HEK293 (cell line): Measurements from ENCODE around the gene G3BP1.

Experiments
- CTCF ChIA-PET: fragments of 350-600 bp; formaldehyde crosslinking; extraction: SDS; loops from one replicate; lab custom pipeline; 2021; ENCODE audit warnings: antibody characterized with exemption; lab: Yijun Ruan, JAX
- POLR2A ChIA-PET: fragments of 300-600 bp; formaldehyde crosslinking; extraction: SDS; loops from one replicate; lab custom pipeline; 2020; ENCODE audit warnings: antibody characterized with exemption, inconsistent platforms; lab: Yijun Ruan, JAX
- H3K27ac ChIP-seq: fragments of 200-500 bp; sonication (Bioruptor generic); 2 replicates; pipeline ENCODE4 v1.5.1; 2014; ENCODE audit warnings: low read depth, low read length, control low read depth, inconsistent platforms; ENCODE audit errors: extremely low read depth
- H3K36me3 ChIP-seq, 2 experiments: fragments of 200-500 bp in 1 of 2; sonication (Bioruptor generic) in 1 of 2; 1 replicate in 1 of 2; 2 replicates in 1 of 2; pipeline ENCODE4 v1.5.1; 2014 to 2017; ENCODE audit warnings: inconsistent platforms in 2 of 2, low read length in 2 of 2; ENCODE audit not compliant: control insufficient read depth in 2 of 2, insufficient read depth in 1 of 2
- H3K4me1 ChIP-seq: fragments of 200-500 bp; sonication (Bioruptor generic); 2 replicates; pipeline ENCODE4 v1.5.1; 2014; ENCODE audit warnings: mild to moderate bottlenecking, low read length, inconsistent platforms; ENCODE audit not compliant: control insufficient read depth, insufficient read depth
- H3K4me3 ChIP-seq: 2 replicates; pipeline ENCODE4 v1.5.1; 2011; ENCODE audit warnings: low read depth, mild to moderate bottlenecking, control low read depth, low read length, moderate library complexity
- H3K9me3 ChIP-seq: fragments of 200-500 bp; sonication (Bioruptor generic); 2 replicates; pipeline ENCODE4 v1.5.1; 2014; ENCODE audit warnings: low read depth, low read length, inconsistent platforms; ENCODE audit not compliant: control insufficient read depth, insufficient read depth
- EGR2 ChIP-seq: fragments of 450-650 bp; formaldehyde crosslinking; IDR thresholded peaks from 2 replicates; pipeline ENCODE4 v1.5.1; 2016; ENCODE audit warnings: low read depth, missing biosample characterization, missing genetic modification characterization
- FEZF1 ChIP-seq: fragments of 450-650 bp; formaldehyde crosslinking; IDR thresholded peaks from 2 replicates; pipeline ENCODE4 v1.5.1; 2016; ENCODE audit warnings: missing biosample characterization, missing genetic modification characterization
- HOXC10 ChIP-seq: sonication (generic); formaldehyde crosslinking; IDR thresholded peaks from 2 replicates; pipeline ENCODE4 v1.8.1; 2023; ENCODE audit warnings: mild to moderate bottlenecking, missing genetic modification reagents
- KLF16 ChIP-seq: fragments of 450-650 bp; formaldehyde crosslinking; IDR thresholded peaks from 2 replicates; pipeline ENCODE4 v1.5.1; 2017; ENCODE audit warnings: missing biosample characterization, missing genetic modification characterization
- PRDM1 ChIP-seq: fragments of 450-650 bp; formaldehyde crosslinking; IDR thresholded peaks from 2 replicates; pipeline ENCODE4; 2016; ENCODE audit warnings: missing biosample characterization, missing genetic modification characterization
- ZEB2 ChIP-seq: fragments of 450-650 bp; formaldehyde crosslinking; IDR thresholded peaks from 2 replicates; pipeline ENCODE4 v1.5.1; 2016; ENCODE audit warnings: missing biosample characterization, missing genetic modification characterization
- ZNF146 ChIP-seq: fragments of 450-650 bp; formaldehyde crosslinking; IDR thresholded peaks from 2 replicates; pipeline ENCODE4 v1.5.1; 2016; ENCODE audit warnings: missing biosample characterization, missing genetic modification characterization
- ZNF157 ChIP-seq: fragments of 450-650 bp; formaldehyde crosslinking; IDR thresholded peaks from 2 replicates; pipeline ENCODE4 v1.5.1; 2016; ENCODE audit warnings: missing biosample characterization, missing genetic modification characterization
- ZNF19 ChIP-seq: fragments of 450-650 bp; formaldehyde crosslinking; IDR thresholded peaks from 2 replicates; pipeline ENCODE4; 2016; ENCODE audit warnings: missing biosample characterization, missing genetic modification characterization, low read depth
- ZNF239 ChIP-seq: fragments of 450-650 bp; formaldehyde crosslinking; IDR thresholded peaks from 2 replicates; pipeline ENCODE4 v1.5.1; 2016; ENCODE audit warnings: missing biosample characterization, missing genetic modification characterization
- ZNF324 ChIP-seq: fragments of 450-650 bp; formaldehyde crosslinking; IDR thresholded peaks from 2 replicates; pipeline ENCODE4 v1.5.1; 2016; ENCODE audit warnings: missing biosample characterization, missing genetic modification characterization
- ZNF335 ChIP-seq: fragments of 450-650 bp; formaldehyde crosslinking; conservative IDR thresholded peaks from 2 replicates; pipeline ENCODE4 v1.5.1; 2016; ENCODE audit warnings: missing biosample characterization, missing genetic modification characterization
- ZNF366 ChIP-seq: fragments of 450-650 bp; formaldehyde crosslinking; conservative IDR thresholded peaks from 2 replicates; pipeline ENCODE4 v1.5.1; 2016; ENCODE audit warnings: missing biosample characterization, missing genetic modification characterization
- ZNF514 ChIP-seq: fragments of 450-650 bp; formaldehyde crosslinking; IDR thresholded peaks from 2 replicates; pipeline ENCODE4 v1.5.1; 2016; ENCODE audit warnings: missing biosample characterization, missing genetic modification characterization
- ZNF529 ChIP-seq: fragments of 450-650 bp; formaldehyde crosslinking; IDR thresholded peaks from 2 replicates; pipeline ENCODE4 v1.5.1; 2017; ENCODE audit warnings: missing genetic modification characterization, missing biosample characterization; ENCODE audit not compliant: insufficient replicate concordance
- ZNF585B ChIP-seq: fragments of 450-650 bp; formaldehyde crosslinking; IDR thresholded peaks from 2 replicates; pipeline ENCODE4 v1.5.1; 2016; ENCODE audit warnings: missing biosample characterization, missing genetic modification characterization
- ZNF621 ChIP-seq: fragments of 450-650 bp; formaldehyde crosslinking; IDR thresholded peaks from 2 replicates; pipeline ENCODE4 v1.5.1; 2017; ENCODE audit warnings: missing biosample characterization, missing genetic modification characterization
- ZNF791 ChIP-seq: fragments of 450-650 bp; formaldehyde crosslinking; IDR thresholded peaks from 2 replicates; pipeline ENCODE4 v1.5.1; 2016; ENCODE audit warnings: missing biosample characterization, missing genetic modification characterization
- TF ChIP-seq, protein P1 (sequence below): fragments of 450-650 bp; formaldehyde crosslinking; IDR thresholded peaks from 2 replicates; pipeline ENCODE4 v1.5.1; 2017; ENCODE audit warnings: missing biosample characterization, missing genetic modification characterization
- TF ChIP-seq, protein P2 (sequence below): fragments of 450-650 bp; formaldehyde crosslinking; IDR thresholded peaks from 2 replicates; pipeline ENCODE4 v1.5.1; 2017; ENCODE audit warnings: missing biosample characterization, mild to moderate bottlenecking, missing genetic modification characterization, moderate library complexity
- TF ChIP-seq, protein P3 (sequence below): fragments of 450-650 bp; formaldehyde crosslinking; IDR thresholded peaks from 2 replicates; pipeline ENCODE4 v1.5.1; 2017; ENCODE audit warnings: missing biosample characterization, missing genetic modification characterization
- TF ChIP-seq, protein P4 (sequence below): fragments of 450-650 bp; formaldehyde crosslinking; IDR thresholded peaks from 2 replicates; pipeline ENCODE4 v1.5.1; 2016; ENCODE audit warnings: missing biosample characterization, missing genetic modification characterization
- TF ChIP-seq, protein P5 (sequence below): IDR thresholded peaks from 2 replicates; pipeline ENCODE4 v1.6.1; 2011; ENCODE audit warnings: mild to moderate bottlenecking, low read depth, low read length, borderline replicate concordance

The G3BP1 gene

DNA sequence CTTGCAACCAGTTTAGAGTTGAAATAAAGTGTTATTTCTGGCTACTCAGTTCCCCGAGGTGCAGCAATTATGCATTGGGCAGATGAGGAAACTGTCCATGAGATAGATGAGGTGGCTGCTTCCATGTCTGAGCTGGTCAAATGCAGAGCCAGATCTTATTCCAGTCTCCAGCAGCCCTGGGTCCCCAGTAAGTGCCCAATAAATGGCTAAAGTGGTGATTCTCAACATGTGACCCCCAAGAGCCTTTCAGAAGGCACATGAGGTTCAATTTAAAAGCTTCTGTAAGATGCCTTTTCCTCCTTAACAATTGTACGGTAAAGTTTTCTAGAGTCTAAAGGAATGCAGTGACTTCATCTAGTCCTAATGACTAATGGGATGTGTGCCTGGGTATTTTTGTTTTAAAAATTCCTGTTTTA lies 30.8 kb upstream of the G3BP1 start:
- peaks cover 7 to 32% of the 10 kb centered on the region in 2 experiments for H3K36me3 ChIP-seq
- TF ChIP-seq HOXC10 (no peak), ZNF514 (tag by site-specific recombination) (no peak), ZNF239 (tag by site-specific recombination) (no peak), ZNF366 (tag by site-specific recombination) (no peak)
- TF ChIP-seq, protein P1, sequence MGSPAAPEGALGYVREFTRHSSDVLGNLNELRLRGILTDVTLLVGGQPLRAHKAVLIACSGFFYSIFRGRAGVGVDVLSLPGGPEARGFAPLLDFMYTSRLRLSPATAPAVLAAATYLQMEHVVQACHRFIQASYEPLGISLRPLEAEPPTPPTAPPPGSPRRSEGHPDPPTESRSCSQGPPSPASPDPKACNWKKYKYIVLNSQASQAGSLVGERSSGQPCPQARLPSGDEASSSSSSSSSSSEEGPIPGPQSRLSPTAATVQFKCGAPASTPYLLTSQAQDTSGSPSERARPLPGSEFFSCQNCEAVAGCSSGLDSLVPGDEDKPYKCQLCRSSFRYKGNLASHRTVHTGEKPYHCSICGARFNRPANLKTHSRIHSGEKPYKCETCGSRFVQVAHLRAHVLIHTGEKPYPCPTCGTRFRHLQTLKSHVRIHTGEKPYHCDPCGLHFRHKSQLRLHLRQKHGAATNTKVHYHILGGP: no peak
- TF ChIP-seq, protein P2, sequence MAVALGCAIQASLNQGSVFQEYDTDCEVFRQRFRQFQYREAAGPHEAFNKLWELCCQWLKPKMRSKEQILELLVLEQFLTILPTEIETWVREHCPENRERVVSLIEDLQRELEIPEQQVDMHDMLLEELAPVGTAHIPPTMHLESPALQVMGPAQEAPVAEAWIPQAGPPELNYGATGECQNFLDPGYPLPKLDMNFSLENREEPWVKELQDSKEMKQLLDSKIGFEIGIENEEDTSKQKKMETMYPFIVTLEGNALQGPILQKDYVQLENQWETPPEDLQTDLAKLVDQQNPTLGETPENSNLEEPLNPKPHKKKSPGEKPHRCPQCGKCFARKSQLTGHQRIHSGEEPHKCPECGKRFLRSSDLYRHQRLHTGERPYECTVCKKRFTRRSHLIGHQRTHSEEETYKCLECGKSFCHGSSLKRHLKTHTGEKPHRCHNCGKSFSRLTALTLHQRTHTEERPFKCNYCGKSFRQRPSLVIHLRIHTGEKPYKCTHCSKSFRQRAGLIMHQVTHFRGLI (tag by site-specific recombination): no peak
- TF ChIP-seq, protein P3, sequence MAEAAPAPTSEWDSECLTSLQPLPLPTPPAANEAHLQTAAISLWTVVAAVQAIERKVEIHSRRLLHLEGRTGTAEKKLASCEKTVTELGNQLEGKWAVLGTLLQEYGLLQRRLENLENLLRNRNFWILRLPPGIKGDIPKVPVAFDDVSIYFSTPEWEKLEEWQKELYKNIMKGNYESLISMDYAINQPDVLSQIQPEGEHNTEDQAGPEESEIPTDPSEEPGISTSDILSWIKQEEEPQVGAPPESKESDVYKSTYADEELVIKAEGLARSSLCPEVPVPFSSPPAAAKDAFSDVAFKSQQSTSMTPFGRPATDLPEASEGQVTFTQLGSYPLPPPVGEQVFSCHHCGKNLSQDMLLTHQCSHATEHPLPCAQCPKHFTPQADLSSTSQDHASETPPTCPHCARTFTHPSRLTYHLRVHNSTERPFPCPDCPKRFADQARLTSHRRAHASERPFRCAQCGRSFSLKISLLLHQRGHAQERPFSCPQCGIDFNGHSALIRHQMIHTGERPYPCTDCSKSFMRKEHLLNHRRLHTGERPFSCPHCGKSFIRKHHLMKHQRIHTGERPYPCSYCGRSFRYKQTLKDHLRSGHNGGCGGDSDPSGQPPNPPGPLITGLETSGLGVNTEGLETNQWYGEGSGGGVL (tag by site-specific recombination): no peak
- CTCF ChIA-PET: interaction anchor here (0.6 to 11.3 kb wide), 28 partner anchors 8 to 615 kb away, joined by 3 to 180 read pairs (median 4); partner anchors contain the start of genes SLC36A1 and SPARC
- POLR2A ChIA-PET: interaction anchor here (0.9 to 2.8 kb wide), 2 partner anchors 54 to 84 kb away, joined by 3 to 8 read pairs; partner anchors contain the start of gene SPARC
- H3K27ac ChIP-seq: no peak overlapping the region
- peaks cover 2% of the 10 kb centered on the region; the same call in 1 of the 2 replicates for H3K4me1 ChIP-seq
- H3K4me3 ChIP-seq: no peak overlapping the region
- no peaks in the 10 kb centered on the region for H3K9me3 ChIP-seq

DNA sequence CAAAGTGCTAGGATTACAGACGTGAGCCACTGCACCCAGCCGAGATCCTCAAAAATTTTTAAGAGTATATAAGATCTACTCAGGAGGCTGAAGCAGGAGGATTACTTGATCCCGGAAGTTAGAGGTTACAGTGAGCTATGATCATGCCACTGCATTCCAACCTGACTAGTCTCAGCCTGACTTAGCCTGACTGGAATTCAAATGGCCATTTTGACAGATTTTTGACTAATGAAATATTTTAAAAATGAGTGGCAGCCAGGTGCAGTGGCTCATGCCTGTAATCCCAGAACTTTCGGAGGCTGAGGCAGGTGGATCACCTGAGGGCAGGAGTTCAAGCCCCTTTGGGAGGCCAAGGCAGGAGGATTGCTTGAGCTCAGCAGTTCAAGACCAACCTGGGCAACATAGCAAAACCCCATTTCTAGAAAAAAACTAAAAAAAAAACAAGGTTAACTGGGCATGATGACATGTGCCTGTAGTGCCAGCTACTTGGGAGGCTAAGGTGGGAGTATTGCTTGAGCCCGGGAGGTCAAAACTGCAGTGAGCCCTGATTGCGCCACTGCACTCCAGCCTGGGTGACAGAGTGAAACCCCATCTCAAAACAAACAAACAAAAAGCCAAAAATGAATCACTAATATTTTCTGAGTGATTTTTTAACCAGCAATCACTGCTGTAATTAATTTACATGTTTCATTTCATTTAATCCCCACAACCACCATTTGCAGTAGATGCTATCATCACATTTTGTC lies 29.9 kb upstream of the G3BP1 start:
- Histone ChIP-seq H3K36me3 (peaks cover 7 to 37% of the 10 kb centered on the region in 2 experiments), H3K4me3 (no peak overlapping the region), H3K9me3 (no peaks in the 10 kb centered on the region), H3K4me1 (peaks cover 2% of the 10 kb centered on the region; the same call in 1 of the 2 replicates), H3K27ac (no peak overlapping the region)
- POLR2A ChIA-PET: interaction anchor here (2.8 kb wide), 1 partner anchor 55 kb away, joined by 8 read pairs; the partner anchor contains the start of gene SPARC
- CTCF ChIA-PET: interaction anchor here (0.6 to 11.3 kb wide), 25 partner anchors 7 to 616 kb away, joined by 3 to 180 read pairs (median 4); partner anchors contain the start of genes SLC36A1 and SPARC
- TF ChIP-seq, protein P4, sequence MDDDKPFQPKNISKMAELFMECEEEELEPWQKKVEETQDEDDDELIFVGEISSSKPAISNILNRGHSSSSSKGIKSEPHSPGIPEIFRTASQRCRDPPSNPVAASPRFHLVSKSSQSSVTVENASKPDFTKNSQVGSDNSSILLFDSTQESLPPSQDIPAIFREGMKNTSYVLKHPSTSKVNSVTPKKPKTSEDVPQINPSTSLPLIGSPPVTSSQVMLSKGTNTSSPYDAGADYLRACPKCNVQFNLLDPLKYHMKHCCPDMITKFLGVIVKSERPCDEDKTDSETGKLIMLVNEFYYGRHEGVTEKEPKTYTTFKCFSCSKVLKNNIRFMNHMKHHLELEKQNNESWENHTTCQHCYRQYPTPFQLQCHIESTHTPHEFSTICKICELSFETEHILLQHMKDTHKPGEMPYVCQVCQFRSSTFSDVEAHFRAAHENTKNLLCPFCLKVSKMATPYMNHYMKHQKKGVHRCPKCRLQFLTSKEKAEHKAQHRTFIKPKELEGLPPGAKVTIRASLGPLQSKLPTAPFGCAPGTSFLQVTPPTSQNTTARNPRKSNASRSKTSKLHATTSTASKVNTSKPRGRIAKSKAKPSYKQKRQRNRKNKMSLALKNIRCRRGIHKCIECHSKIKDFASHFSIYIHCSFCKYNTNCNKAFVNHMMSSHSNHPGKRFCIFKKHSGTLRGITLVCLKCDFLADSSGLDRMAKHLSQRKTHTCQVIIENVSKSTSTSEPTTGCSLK (tag by site-specific recombination): no peak
- no peak for TF ChIP-seq EGR2 (tag by site-specific recombination)
- no peak for TF ChIP-seq ZNF791 (tag by site-specific recombination)
- no peak for TF ChIP-seq ZNF621 (tag by site-specific recombination)
- no peak for TF ChIP-seq FEZF1 (tag by site-specific recombination)
- TF ChIP-seq, protein P5, sequence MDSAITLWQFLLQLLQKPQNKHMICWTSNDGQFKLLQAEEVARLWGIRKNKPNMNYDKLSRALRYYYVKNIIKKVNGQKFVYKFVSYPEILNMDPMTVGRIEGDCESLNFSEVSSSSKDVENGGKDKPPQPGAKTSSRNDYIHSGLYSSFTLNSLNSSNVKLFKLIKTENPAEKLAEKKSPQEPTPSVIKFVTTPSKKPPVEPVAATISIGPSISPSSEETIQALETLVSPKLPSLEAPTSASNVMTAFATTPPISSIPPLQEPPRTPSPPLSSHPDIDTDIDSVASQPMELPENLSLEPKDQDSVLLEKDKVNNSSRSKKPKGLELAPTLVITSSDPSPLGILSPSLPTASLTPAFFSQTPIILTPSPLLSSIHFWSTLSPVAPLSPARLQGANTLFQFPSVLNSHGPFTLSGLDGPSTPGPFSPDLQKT: no peak
- no peak for TF ChIP-seq ZNF335
- TF ChIP-seq, protein P3 (tag by site-specific recombination): no peak
- TF ChIP-seq ZNF19 (tag by site-specific recombination): no peak
- TF ChIP-seq ZNF146 (tag by site-specific recombination): no peak
- TF ChIP-seq KLF16 (tag by site-specific recombination): no peak
- TF ChIP-seq ZEB2 (tag by site-specific recombination): no peak
- TF ChIP-seq ZNF585B: no peak
- TF ChIP-seq PRDM1: no peak
- TF ChIP-seq ZNF529 (tag by site-specific recombination): no peak
- no peak for TF ChIP-seq ZNF157 (tag by site-specific recombination)
- no peak for TF ChIP-seq ZNF324 (tag by site-specific recombination)
